Ramos (cell line): ENCODE measurements around the gene ERGIC1.
"Not testable (repeated sequence)": the region's sequence is repeated elsewhere in the genome, so short reads cannot be mapped to it uniquely, and the experiment has no call there.

Experiments
- in situ Hi-C: fragments of 300-500 bp; cut with MboI; formaldehyde crosslinking; loops from one replicate; pipeline ENCODE4 v1.14.3; 2022; ENCODE audit warnings: low sequenced_read_pairs; ENCODE audit not compliant: unreplicated experiment

The ERGIC1 gene, protein sequence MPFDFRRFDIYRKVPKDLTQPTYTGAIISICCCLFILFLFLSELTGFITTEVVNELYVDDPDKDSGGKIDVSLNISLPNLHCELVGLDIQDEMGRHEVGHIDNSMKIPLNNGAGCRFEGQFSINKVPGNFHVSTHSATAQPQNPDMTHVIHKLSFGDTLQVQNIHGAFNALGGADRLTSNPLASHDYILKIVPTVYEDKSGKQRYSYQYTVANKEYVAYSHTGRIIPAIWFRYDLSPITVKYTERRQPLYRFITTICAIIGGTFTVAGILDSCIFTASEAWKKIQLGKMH

DNA sequence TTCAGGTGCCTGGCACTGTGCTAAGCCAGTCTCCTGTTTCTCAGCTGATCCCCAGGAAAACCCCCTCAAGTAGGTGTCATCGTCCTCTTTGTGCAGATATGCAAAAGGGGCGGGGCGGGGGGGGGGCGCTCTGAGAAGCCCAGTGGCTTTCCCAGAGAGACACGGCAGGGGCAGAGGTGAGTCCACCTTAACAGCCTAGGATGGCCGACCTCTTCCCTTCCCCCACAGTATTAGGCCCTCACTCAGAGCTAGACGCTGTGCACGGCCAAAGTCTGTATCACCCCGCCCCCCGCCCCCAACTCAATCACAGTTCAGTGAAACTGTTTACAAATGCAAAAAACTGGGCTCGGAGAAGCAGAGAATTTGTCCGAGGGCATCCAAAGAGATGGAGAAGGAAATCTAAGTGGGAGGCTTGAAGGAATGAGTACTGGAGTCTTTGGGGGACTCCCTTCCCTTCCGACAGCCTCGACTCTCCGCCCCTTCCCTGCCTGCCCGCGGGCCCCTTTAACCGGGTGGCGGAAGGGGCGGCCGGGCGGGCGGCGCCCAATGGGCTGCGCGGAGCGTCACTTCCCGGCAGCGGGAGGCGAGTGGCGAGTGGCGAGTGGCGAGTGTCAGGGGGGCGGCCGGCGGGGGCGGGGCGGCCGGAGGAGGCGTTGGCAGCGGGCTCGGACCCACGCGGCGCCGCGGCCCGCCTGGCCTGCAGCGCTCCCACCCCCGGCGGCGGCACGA lies at the start of gene ERGIC1:
ERGIC1 (plus strand) TSS at position 566 of the 729 bp plus-strand sequence; CDS start at position 729, 163 bp downstream.
- in situ Hi-C loops = no loop called here

DNA sequence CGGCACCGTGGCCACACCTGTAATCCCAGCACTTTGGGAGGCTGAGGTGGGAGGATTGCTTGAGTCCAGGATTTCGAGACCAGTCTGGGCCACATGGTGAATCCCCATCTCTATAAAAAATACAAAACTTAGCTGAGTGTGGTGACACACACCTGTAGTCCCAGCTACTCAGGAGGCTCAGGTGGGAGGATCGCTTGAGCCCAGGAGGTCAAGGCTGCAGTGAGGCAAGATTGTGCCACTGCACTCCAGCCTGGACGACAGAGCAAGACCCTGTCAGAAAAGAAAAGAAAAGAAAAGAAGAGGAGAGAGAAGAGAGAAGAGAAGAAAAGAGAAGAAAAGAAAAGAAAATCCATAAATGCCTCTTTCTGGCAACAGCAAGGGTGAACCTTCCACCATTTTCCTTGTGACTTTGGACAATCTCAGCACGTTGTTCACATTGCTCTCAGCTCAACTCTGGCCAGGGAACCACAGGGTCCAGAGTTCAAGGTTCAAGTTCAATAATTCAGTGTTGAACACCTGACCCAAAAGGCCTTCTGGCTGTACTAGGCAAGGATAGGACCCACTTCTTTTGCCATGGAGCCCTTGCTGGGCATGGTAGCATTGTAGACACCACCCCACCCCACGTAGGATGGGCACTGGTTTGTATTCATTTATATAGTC lies 48.5 kb upstream of the ERGIC1 start:
- in situ Hi-C loops = no loop called here

DNA sequence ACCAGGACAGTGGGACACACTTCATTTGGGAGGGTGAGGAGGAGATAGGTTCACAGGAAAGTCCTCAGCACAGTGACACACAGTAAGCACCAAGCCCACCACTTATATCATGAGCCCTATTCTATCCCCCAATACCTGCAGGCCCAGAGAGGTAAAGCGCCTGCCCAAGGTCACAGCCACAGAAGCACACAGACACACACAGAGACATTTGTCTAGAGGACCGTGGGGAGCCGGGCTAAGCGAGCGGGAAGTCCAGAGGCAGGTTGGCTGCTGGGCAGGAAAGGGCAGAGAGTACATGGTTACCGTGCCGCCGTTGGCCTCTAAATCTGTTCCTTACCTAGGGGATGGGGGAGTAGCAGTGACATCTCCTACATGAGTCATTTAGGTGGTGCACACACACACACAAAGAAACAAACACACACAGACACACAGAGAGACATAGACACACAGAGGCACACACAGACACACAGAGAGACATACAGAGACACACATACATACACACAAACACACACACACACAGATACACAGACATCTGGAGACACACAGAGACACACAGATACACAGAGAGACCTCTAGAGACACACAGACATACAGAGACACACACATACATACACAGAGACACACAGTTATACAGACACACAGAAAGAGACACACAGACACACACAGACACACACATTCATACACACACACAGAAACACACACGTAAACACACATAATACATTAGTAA lies 47.2 kb upstream of the ERGIC1 start:
- in situ Hi-C loops = no loop called here

- in situ Hi-C loops = not testable (repeated sequence)
Measured at GRCh38 chr5:172787538-172787937, 46.5 kb upstream of the ERGIC1 start.

- in situ Hi-C loops = no loop called here
Measured at GRCh38 chr5:172788771-172789686, 45.0 kb upstream of the ERGIC1 start.

DNA sequence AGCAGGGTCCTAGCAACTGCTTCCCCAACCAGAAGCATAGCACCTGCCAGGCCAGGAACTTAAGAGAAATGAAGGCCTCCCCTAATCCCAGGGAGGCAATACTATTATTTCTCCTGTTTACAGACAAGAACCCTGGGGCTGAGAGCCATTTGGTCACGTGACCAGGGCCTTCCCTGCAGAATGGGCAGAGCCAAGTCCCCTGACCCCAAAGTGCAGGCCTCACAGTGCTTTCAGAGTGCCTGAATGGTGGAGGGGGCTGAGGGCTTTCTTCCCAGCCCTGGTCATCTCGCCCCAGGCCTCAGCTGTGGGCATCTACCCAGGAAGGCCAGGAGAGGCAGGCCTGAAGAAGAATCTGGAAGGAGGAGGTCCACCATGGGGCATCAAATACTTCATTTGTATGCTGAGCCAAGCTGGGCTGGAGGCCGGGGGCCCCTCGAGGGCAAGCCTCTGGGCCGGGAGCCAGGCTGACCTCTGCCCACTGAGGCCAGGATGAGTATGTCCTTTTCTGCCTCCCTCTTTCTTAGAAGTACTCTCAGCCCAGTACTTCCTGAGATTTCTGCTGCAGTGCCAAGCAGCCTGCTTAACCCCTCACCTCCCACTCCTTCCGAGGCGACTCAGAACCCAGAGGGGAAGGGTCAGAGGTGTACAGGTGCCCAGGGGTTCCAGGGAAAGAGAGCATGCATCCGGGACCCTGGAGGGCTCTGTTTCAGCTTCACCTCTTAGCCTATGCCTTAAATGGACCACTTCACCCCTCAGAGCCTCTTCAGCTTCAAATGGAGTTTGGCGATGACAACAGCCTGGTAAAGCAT lies 44.2 kb upstream of the ERGIC1 start:
- in situ Hi-C loops = no loop called here

- in situ Hi-C loops = no loop called here
Measured at GRCh38 chr5:172790496-172790889, 43.6 kb upstream of the ERGIC1 start.

- in situ Hi-C loops = no loop called here
Measured at GRCh38 chr5:172791286-172791685, 42.8 kb upstream of the ERGIC1 start.

DNA sequence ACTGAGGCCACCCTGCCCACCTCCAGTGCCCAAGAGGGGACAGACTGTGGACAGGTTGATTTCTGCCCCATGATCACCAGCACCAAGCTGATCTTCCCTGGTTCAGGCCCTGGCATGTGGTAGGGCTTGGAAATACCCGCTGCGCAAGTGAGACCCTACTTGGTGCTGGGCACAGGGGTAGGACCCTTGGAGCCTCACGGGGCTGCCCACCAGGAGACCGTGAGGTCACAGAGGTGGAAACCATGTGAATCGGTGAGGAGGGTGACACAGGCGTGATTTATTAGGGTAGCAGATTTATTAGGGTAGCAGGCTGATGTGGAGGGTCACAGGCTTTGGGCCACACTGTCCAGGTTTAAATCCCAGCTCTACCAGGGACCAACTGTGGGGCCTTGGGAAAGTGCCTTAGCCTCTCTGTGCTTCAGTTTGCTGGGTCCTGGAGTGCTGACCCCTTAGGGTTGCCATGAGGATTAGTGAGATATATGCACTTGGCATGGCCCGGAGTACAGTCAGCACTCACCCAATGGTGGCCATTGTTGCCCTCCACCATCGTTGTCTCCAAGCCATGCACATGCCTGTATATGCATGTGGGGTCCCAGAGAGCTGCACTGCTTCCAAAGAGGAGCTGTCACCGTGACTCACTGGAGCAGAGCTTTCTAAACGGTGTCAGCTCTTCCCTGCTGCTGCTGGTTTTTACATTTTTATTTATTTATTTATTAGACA lies 42.2 kb upstream of the ERGIC1 start:
- in situ Hi-C loops = no loop called here

DNA sequence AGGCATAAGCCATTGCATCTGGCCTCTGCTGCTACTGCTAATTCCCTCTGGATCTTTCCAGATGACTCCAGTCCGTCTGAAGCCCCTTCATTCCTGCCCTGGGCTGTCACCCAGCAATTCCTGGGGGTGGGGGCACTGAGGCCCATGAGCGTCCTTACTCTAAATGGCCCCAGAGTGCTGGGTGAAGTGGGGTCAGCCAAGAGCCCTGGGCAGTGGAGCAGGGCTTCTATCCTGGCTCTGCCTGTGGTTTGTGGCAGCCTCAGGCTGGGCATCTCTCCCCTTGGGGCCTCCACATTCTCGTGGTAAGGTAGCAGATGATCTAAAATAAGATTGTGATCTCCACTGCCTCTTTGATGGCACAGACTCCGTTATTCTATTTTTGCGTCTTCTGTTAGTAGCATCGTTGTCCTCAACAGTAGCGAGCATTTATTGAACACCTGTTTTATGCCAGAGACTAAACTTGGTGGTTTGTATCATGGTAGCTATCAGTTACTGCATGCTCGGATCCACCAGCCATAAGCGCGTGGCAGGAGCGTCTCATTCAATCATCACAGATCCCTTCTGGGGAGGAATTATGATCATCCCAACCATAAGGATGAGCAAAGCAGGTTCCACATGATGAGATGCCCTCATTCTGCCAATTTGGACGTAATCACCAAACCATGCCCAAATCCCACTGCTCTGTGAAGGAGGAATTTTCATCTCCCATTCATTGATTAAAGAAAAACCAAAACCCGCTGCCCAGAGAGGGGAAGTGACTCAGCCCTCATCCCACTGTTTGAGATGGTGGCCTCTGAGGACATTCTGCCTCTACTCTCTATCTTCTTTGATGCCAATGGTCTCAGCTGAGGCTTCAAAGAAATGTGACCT lies 41.1 kb upstream of the ERGIC1 start:
- in situ Hi-C loops = no loop called here

DNA sequence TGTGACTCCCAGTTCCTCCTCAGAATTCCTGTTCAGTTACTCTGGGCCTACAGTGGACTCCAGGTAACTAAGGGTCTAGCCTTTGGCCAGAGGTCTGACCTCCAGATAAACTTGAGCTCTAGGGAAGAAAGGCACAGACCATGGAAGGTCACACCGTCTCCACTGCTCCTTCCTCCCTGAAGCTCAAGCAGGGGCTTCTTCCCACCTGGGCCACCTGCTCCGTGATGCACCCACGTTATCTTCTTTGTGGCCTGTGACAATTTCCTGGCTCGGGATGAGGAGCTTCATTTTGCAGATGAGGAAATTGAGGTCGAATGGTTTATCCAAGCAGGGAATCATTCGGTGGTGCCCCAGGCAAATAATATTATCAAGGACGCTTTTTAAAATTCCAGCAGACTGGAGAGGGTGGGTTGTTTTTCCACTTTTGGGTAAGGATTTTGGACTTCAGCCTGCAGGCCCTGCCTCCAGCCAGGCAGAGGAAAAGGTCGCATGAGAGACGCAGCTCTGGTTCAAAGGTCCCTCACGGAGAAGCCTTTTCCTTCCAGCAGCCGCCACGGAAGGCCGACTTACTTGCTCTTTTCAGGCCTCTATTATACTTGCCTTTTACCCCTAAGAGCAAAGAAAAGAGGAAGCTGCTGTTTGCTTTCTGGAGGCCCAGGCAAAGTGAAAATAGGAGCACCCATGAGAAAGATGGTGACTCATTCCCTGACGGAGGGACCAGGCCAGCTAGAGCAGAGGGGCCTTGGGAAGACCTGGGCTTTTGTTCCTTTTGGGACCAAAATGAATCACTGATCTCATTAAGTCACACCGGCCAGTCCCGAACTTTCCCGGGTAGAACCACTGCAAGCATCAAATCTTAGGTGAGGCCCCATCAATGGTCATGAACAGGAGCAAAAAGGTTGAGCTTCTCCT lies 40.2 kb upstream of the ERGIC1 start:
- in situ Hi-C loops = no loop called here

- in situ Hi-C loops = no loop called here
Measured at GRCh38 chr5:172795318-172795977, 38.6 kb upstream of the ERGIC1 start.

DNA sequence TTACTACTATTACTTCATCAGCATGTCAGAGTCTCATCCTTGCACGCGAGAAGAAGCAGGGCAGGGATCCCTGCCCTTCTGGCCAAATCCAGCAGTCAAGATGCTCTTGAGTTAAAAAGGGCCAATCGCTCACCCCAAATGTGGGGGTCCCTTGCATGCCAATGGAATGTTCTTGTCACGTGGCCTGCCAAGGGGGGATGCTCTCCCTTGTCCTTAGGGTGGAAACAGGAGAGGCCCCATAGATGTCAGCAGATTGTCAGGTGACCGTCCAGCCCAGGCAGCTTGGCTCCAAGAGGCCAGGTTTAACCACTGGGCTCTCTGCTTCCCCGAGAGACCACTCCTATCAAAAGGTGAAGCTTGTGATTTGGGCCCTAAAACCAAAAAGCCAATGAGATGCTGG lies 37.7 kb upstream of the ERGIC1 start:
- in situ Hi-C loops = no loop called here

DNA sequence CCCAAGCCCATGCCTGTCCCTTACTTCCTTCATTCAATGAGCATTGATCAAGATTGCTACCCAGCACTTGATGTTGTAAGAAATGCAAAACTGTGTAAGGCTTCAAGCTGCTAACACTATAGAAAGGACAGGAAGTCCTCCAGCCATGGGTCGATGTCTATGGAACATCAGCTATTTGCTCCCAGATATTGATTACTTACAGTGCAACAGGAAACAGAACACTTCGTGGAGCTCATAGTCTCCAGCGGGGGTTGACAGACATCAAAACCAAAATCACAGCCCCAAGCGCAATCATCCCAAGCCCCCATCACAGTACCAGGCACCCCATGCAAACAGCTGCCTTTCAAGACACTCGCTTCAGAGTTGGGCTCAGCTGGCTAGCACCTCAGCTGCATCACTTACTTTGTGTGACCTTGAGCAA lies 36.3 kb upstream of the ERGIC1 start:
- in situ Hi-C loops = no loop called here

DNA sequence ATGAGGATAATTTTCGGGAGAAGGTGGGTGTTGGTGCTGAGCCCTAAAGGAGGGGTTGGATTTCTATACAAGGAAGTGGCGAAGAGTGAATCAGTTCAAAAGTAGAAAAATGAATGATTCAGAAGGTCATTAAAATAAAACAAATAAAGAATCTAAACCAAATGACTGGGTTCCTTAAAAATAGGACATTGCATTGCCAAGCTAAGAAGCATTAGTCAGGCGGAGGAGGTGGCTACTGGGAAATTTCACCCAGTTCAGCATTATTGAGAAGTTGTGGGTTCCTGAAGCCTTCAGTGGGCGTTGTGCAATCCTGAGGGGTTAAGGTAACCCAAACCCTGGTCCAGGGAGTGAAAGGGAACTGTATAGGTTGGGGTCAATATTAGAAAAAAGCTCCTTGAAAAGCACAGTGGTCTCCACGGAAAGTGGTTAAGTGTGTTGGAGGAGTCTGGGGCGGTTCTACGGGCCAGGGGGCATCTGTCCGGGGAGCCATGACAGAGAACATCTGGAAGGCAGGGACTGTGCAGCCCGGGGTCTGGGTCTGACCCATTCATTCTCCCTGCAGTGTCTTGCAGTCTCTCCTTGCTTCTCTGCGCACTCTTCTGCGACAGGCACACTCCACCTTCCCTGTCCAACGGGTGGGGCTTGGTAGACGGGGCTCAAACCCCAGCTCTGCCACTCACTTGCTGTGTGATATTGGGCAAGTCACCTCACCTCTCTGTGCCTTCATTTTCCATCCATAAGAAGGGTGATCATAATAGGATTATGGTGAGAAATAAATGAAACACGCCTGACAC lies 35.4 kb upstream of the ERGIC1 start:
- in situ Hi-C loops = no loop called here
